Measurements from ENCODE around the gene CENPE. TPM values are rescaled to one million over a fixed set of nuclear protein-coding genes. Genes with fewer than 3 reads are reported as not detected.

The CENPE gene
- total and polyA plus RNA-seq, 5 experiments from 2014 or later, result 0.14 to 0.62 (median 0.44) TPM; not detected in 2

DNA sequence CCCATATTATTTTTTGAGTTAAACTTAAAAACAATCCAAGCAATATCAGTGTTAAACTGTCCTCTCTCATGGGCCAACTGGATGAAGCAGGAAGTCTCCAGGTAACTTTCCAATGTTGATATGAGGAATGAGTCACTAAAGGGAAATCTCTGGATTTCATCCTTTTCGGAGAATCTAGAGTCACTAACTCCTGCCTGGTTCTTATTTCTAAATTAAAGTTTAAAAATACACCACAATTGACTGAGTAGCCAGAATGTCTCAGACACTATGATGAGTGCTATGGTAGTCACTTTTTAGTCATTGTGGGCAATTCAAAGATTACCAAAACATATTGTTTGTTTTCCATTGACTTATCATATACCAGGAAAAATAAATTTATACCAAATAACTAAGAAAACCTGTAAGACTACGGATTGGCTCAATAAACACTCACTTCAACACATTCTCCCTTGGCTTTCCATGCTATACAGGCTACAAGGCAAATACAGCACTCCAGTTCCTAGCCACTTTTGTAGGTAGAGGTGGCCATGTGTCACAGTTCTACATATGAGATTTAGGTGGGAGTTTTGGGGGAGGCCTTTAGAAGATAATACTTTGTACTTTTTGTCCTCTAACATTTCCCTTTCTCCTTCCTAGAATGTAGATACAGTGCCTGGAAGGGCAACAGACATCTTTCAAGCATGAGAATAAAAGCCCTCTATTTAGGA lies 130.1 kb downstream of the CENPE start:
- Mint-ChIP-seq H3K9me3 (no peaks in the 10 kb centered on the region), H3K4me1 (peaks cover 7 to 18% (median 11%) of the 10 kb centered on the region in 4 donors), H3K27ac (no peak overlapping the region), H3K4me3 (no peak overlapping the region), H3K27me3 (no peaks in the 10 kb centered on the region), H3K36me3 (peaks cover 0 to 37% (median 18%) of the 10 kb centered on the region in 3 donors)
- no peak for ATAC-seq
- POLR2A ChIA-PET, result no interaction called here
- DNase-seq, result no peak

DNA sequence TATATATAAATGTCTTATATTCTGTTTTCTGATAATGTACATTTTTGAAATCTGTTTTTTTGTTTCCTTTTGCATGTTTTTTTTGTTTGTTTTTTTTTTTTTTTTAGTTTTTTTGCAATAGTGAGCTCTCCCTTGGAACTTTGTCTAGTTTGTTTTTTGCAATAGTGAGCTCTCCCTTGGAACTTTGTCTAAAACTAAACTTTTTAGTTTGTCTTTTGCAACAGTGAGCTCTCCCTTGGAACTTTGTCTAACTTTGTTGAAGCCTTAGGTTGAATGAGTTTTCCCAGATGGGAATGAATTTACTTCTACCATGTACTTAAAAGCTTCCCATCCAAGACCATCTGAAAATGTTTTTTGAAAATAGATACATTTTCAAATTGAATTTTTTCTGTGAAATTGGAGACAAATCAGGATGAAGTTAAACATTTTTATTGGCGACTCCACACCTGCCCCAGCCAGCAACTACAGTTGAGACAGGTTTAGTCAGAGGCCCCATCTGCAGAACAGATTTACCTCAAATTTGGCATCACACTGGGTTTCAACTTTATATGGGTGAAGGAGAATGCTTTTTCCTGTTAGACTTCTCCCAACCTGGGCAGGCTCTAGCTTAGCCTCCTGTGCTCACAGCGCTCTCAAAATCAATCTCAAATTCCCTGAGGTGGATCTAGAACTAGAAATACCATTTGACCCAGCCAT lies 137.5 kb downstream of the CENPE start:
- Mint-ChIP-seq H3K27me3 (no peaks in the 10 kb centered on the region), H3K27ac (no peak overlapping the region), H3K9me3 (peaks cover 0 to 2% (median 0%) of the 10 kb centered on the region in 9 donors), H3K4me3 (no peak overlapping the region), H3K4me1 (peaks cover 0 to 2% (median 0%) of the 10 kb centered on the region in 4 donors), H3K36me3 (peaks cover 0 to 35% (median 24%) of the 10 kb centered on the region in 3 donors)
- POLR2A ChIA-PET, result interaction anchor here (0.6 kb wide), 1 partner anchor 34 kb away, joined by 3 read pairs; no protein-coding TSS in a partner anchor
- ATAC-seq (no peak), DNase-seq (no peak)

Other genes starting within 250 kb of the CENPE start
- 1 to 10 TPM; 6.4 to 7.3 TPM for gene SLC9B1, start 178.6 kb downstream of the CENPE start, total RNA-seq
- gene SLC9B1, start 178.6 kb downstream of the CENPE start, polyA plus RNA-seq, result 1 to 10 TPM; 1.7 to 3.7 (median 1.9) TPM
- gene SLC9B2, start 121.6 kb downstream of the CENPE start, total RNA-seq, result 10 to 100 TPM; 16.3 to 24.9 TPM
- gene SLC9B2, start 121.6 kb downstream of the CENPE start, polyA plus RNA-seq, result 10 to 100 TPM; 13.8 to 15.1 (median 14.8) TPM
- 10 to 100 TPM; 17.5 to 20.0 TPM for gene BDH2, start 98.5 kb downstream of the CENPE start, total RNA-seq
- gene BDH2, start 98.5 kb downstream of the CENPE start, polyA plus RNA-seq, result 10 to 100 TPM; 26.3 to 36.9 (median 29.1) TPM

Measured in naive thymus-derived CD8-positive, alpha-beta T cell (primary cell).